SHP77 (cell line): ENCODE results near the gene YY1AP1.
"Not testable (repeated sequence)": the region's sequence is repeated elsewhere in the genome, so short reads cannot be mapped to it uniquely, and the experiment has no call there.

ENCODE experiments used
- DNase-seq, 2 experiments: peaks; one replicate each; lab custom pipeline; 2025; lab: John Stamatoyannopoulos, UW

The YY1AP1 gene

GRCh38 chr1:155695072-155695471 is 6.5 kb upstream of the YY1AP1 start:
- DNase-seq, result no peak

DNA sequence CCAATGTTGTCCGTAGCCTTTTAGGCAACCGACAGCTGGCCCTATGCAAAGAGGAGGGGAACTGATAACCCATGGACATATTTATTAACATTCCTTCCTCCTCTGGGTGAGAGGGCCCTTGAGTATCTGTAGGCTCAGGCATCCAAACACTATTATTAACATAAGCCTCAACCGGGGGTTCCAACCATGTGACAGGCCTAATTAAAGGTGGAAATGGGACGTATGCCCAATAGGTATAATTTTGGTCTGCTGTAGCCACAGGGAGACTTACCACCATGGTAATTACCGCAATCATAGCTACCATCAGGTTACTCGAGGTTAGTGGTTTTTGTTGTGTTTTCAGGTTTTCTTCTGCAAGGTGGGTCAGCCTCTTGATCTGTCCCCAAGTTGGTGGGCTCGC is 5.6 kb upstream of the YY1AP1 start:
- DNase-seq, result no peak

DNA sequence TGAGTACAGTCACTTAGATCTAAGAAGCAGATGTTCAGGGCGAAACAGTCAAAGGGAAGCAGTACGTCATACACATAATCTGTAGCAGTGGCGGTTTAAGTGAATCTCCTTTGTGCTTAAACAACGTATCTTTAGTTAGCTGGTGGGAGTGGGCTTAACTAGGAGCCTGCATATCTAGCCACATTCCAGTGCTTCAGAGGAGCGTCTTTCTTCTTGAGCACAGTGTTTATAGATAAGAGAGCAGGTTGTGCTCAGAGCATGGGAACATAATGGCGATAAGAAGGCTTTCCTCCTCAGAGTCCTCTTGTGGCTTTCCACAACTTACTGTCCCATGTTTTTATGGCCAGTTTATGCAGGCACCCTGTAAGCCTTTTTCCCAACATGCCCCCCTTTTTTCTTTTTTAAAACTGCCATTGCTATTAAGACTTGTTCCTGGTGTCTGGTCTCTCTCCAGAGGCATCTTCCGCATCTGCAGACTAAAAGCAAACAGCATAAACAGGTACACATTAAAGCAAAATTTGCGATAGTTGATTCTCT is 3.5 kb upstream of the YY1AP1 start:
- no peak for DNase-seq

- DNase-seq, result not testable (repeated sequence)
Observed at GRCh38 chr1:155689081-155689607, 570 bp upstream of the YY1AP1 start, which contains the start of gene DAP3. Gene DAP3 (plus strand): TSS chr1:155689091. CDS start chr1:155709780, 20,689 bp downstream.

- DNase-seq, result peak in 1 of 2 experiments; percentile 41
Observed at GRCh38 chr1:155687705-155688323, 760 bp downstream of the YY1AP1 start.

DNA sequence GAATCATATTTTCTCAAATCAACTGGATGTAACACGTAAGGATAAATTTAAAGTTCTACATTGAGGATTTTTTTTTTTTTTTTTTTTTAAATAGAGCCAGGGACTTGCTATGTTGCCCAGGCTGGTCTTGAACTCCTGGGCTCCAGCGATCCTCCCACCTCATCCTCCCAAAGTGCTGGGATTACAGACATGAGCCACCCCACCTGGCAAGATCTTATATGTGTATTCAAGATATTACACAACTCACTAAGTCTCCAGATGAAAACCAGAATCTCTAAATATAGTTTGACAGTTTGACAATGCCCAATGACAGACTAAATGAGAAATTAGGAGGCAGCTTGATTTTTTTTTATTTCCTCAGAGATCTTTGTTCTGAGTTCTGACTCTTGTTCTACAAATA is 6.8 kb downstream of the YY1AP1 start:
- no peak for DNase-seq

- DNase-seq, result no peak
Observed at GRCh38 chr1:155680531-155680930, 8.0 kb downstream of the YY1AP1 start.

DNA sequence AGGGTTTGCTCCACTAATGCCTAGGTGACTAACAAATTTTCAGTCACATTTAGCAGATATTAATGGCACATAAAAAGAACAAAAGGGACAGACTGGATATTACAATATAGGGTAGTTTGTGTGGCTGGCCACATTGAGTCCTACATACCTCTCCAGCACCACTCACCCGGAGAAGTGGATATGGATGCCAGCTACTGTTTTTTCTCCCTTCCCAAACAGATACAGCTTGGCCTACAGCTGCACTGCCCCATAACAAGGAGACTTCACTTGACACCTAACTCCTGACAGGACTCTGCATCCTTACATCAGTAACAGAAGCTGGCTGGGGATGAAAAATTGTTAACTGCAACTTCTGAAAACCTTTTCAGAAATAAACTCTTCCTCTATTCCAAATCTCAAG is 9.6 kb downstream of the YY1AP1 start:
- DNase-seq, result not testable (repeated sequence)

GRCh38 chr1:155678027-155678426 is 10.5 kb downstream of the YY1AP1 start:
- no peak for DNase-seq

GRCh38 chr1:155673003-155673402 is 15.6 kb downstream of the YY1AP1 start:
- no peak for DNase-seq

DNA sequence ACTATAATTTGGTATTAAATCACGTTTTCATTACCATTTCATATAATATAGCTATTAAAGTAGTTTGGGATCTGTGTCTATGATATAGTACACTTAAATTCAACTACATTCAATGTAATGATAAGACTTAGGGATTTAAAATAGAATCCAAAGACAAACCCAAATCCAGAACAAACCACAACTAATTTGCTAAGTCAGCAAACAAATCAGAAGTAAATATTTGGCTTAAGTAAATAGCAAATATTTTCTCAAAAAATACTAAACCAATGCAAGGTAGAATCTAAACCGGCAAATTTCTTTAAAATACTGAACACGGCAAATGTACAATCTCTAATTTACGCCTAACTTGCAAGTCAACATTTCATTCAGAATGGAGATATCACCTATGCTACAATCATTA is 16.8 kb downstream of the YY1AP1 start:
- no peak for DNase-seq

DNA sequence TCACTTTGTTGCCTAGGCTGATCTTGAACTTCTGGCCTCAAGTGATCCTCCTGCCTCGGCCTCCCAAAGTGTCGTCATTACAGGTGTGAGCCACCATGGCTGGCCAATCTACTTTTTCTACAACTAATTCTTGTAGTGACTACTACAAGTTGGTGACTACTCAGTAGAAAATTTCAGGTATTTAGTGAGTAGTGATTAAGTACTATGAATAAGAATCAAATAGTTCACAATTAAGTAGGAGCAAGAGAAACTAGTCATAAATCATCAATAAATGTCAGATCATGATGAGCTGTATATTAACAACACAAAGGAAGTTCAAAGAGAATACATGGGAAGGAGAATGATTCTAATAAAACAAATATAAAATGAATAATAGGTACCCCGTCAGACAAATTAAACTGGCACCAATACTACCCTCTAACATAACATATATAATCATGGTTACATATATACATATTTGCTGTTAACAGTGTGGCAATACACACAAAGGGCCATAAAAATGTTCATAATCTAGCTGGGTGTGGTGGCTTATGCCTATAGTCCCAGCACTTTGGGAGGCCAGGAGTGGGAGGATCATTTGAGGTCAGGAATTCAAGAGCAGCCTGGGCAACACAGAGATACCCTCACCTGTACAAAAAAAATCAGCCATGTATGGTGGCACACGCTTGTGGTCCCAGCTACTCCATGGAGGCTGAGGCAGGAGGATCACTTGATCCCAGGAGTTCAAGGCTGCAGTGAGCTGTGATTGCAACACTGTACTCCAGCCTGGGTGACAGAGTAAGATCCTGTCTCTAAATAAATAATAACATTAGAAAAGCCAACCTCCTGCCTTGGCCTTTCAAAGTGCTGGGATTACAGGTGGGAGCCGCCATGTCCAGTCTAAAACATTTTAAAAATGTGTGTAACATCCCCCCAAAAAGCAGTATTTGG is 19.1 kb downstream of the YY1AP1 start:
- DNase-seq, result no peak

DNA sequence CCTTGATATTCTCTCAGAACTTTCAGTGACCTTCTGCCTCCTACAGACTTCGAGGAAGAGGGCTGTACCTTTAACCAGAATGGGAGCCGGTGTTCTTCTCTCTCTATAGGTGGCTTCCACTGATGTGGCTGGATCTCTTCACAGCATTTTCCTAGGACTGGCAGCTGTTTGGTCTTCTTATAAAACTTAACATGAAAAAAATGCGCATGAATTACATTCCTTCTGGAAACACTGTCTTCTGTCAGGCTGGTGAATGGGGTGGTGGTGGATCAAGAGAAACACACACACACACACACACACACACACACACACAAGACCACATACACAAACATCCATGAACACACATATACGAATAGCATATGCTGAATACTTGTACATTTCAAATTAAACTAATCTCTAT is 27.3 kb downstream of the YY1AP1 start:
- not testable (repeated sequence) for DNase-seq

DNA sequence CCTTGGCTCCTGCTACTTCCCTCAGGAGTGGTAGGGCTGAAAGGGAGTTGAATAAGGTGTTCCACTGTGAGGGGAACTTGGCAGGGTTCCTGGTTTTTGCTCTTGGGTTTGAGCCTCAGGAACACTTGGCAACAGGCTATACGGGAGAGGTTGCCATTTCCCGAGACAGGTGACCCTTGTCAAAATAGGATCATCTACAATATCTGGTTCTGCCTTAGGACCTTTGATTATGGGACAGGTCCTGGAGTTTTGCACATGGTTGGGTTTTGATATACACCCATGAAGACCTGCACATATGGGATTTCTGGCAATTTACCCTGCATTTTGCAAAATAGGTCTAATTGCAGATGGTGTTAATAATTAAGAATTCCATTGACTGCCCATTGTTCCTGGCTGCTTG is 31.1 kb downstream of the YY1AP1 start:
- no peak for DNase-seq

GRCh38 chr1:155652951-155653350 is 35.6 kb downstream of the YY1AP1 start:
- DNase-seq, result no peak

GRCh38 chr1:155651861-155652661 is 36.5 kb downstream of the YY1AP1 start:
- no peak for DNase-seq

- no peak for DNase-seq
Observed at GRCh38 chr1:155650231-155650757, 38.3 kb downstream of the YY1AP1 start.

DNA sequence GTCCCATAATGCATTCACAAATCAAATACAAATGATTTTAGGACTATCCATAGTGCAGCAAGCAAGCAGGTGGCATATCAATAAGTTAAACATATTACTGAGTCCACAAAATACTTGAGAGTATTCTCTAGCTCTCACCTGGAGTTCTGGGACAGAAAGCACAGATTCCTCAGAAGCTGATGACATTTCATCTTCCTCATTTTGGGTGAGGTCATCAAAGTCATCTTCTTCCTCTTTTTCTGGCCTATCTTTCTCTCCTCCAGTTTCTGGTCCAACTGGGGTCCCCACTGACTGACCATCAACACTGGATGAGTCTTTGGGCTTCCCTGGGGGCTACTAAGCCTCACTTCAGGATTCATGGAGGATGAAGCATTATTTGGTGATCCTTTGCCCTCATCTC is 38.9 kb downstream of the YY1AP1 start:
- DNase-seq, result no peak

GRCh38 chr1:155648207-155649147 is 40.1 kb downstream of the YY1AP1 start:
- peak; percentile 42 to 55 for DNase-seq

DNA sequence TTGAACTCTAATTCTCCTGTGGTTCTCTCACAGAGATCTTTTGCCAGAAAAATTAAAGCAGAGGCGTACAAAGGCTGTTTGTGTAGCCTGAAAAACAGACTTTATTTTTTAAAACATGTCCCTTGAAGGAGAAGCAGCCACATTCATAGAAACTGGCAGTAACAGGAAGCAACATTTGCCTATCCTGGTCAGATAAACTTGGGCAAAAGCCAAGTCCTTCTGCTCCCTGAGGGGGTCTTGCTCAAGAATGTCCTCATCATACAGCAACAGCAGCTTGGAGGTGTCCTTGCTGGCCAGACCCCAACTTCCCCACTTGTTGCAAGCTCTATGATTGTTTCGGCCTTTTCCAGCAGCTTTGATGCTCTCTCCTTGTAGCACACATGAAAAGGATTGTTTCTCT is 42.3 kb downstream of the YY1AP1 start:
- no peak for DNase-seq
